Fibroblast of upper back skin (primary cell): ENCODE measurements around the gene KRT72.

Source experiments
- DNase-seq: peaks from one replicate; pipeline ENCODE4 v3.0.0-alpha.2; 2013

The KRT72 gene

DNA sequence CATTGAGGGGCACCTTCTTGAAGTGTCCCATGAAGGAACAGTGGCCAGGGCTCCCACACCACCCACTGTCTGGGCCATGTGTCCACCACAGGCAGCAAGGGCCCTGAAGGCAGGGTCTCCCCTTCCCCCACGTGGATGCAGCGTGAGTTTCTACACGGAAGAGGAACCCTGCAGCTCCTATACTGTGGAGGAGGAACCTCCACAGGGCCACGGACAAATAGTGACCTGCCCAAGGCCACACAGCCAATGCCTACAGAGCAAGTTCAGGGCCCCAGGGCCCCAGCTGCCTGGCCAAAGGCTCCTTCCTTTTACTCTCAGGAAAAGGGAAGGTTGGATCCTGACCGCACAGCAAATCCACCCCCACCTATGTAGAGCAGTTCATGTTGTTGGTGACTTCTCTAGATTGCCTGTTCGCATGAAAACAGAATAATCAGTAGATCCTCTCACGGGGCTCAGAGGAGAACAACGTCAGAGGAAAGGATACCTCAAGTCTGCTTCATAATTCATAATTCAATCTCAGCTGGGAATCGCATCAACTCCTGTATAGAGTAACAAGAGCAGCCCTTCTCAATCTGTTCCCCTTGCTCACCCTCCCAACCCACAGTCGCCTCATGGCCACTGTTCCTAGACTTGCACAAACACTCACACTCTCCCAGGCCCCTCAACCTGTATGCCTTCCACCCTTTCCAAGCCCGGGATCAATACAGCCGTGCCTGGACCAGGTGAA, 28.2 kb upstream of the KRT72 start:
- DNase-seq = no peak

DNA sequence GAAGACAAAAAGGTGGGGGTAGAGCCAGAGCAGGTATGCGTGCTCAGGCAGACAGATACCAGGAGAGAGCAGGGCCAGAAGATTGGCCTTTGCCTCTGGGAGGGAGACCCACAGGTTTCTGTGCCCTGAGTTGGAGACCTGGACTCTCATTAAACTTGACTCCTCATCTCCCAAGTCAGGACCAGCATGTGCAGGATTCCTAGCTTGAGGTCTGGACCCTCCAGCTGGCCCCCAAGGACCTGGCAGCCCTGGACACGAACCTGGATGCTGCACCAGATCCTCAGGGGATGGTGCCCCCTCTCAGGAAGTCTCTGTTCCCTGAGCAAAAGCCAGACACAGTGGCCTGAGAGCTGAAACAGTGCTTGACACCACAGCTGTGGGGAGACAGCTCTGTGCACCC, 27.6 kb upstream of the KRT72 start:
- no peak for DNase-seq

GRCh38 chr12:52628111-52628507, 26.8 kb upstream of the KRT72 start:
- DNase-seq = no peak

DNA sequence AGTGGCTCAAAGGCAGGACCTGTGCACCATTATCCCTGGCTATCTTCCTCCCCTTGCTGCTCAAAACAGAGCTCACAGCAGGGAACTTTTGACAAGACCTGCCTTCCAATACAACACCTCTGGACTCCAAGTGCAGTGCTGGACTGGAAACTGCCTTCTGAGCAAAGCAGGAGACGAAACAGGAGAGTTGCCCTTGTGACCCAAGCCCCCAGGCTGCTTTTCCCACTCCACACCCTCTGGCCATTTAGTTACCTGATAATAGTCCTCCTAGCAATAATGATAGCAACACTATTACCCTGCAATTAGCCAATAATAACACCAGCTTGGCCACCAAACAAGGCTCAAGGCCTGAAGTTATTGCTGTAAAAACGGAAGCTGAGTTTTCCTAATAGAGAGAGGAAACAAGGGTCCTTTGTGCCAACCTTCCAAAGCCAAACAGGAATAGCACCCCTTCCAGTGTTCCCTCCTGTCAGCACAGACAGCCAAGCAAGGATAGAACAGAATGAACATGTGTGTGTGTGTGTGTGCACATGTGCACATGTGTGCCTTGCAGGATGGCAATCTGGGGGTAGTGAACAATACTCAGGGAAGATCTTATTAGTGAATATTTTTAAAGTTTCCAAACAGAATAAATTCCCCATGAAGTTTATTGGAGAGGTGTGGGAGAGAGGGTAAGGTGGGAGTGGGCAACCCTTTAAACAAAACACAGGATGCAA, 26.3 kb upstream of the KRT72 start:
- DNase-seq = no peak

DNA sequence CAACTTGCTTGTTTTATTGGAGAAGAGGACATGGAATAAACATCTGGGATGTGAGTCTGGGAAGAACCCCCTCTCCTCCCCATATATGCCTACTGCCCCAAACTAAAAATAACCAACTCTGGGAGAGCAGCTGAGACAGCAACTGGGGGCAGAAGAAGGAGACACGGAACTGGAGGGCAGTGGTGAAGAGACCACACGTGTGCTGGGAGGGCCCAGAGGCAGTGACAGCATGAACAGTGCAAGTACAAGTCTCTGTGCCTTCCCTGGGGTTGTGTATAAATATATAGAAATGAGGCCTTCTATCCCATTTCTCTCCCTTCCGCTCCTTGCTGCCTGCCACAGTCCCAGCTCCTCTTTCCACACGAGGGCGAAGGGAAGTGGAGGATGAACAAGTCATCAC, 21.1 kb upstream of the KRT72 start:
- no peak for DNase-seq

- DNase-seq = no peak
Observed at GRCh38 chr12:52618866-52619265, 17.6 kb upstream of the KRT72 start.

DNA sequence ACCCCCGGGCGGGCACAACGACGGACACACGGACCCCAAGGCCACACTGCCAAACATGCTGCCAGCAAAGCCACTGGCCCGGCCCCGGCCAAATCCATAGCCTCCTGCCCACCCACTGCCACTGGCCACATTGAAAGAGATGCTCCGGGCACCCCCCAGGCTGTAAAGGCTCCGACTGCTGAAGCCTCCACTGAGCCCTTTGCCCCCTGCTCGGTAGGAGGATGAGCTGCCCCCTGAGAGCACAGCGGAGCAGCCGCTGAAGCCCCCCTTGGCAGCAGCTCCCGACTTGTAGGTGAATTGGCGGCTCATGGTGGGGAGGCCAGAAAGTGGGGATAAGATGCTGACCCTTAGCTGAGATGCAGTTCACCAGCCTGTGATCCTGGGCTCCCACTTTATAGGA, 17.0 kb upstream of the KRT72 start, which contains the start of gene KRT73:
KRT73 (minus strand) TSS at position 344 of the 400 bp plus-strand sequence; CDS start at position 309, 35 bp downstream.
- no peak for DNase-seq

DNA sequence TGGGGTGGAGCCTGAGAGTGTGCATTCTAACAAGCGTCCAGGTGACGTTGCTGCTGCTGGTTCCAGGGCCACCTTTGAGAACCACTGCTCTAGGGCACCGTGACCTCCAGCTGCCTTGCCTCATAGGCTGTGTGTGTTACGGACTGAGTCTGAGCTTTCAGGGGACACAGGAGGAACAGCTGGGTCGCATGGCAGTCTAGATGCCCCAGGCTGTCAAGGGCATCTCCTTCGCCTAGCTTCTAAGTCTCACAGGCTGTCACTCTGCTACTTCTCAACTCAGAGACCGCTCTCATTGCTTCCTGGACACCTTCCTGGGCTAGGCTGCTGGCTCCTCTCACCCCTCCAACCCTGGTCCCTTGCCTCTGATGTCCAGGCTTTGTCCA, 16.1 kb upstream of the KRT72 start:
- no peak for DNase-seq

GRCh38 chr12:52616680-52617402, 15.6 kb upstream of the KRT72 start:
- no peak for DNase-seq

DNA sequence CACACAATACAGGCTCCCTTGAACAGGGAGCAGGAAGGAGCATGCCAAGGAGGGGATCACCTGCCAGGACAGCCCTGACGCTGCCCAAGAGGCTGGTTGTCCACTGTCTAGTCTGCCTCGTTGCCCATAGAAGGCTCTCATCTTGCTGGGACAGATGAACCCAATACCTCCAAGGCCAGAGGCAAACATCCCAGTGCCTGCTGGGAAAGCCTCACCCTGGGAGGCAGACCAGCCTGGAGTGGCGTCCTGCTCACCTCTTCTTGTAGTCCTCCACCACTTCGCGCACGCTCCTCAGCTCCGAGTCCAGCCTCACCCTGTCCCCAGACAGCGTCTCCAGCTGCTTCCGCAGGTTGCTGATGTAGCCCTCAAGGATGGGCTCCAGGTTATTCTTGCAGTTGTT, 14.6 kb upstream of the KRT72 start:
- DNase-seq = no peak

DNA sequence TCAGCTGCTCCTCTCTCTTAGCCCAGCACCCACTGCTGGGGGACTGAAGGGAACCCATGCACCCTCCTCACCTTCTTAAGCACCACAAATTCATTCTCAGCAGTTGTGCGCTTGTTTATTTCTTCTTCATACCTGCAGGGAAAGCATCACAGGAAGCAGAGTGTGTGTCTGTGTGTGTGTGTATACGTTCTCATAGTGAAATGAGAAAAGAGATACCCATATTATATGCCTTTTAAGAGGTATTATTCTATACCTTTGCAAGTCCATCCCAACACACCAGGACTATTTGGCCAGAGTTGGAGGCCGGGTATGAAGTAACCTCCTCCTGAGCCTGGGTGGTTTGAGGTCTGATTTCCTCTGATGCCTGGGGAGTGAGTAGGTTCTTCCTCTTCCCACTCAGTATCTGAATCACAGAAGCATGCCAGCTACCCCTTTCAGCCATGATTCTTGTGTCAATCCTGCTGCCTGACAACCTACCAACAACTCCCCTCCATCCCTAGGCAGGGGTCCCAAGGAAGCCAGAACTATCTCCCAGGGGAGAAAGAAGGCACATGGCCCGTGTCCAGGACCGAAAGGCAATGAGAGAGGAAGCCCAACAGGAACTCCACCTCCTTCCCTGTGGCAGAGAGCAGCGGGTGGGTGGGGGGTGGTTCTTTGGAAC, 14.1 kb upstream of the KRT72 start:
- peak; percentile 4 for DNase-seq

DNA sequence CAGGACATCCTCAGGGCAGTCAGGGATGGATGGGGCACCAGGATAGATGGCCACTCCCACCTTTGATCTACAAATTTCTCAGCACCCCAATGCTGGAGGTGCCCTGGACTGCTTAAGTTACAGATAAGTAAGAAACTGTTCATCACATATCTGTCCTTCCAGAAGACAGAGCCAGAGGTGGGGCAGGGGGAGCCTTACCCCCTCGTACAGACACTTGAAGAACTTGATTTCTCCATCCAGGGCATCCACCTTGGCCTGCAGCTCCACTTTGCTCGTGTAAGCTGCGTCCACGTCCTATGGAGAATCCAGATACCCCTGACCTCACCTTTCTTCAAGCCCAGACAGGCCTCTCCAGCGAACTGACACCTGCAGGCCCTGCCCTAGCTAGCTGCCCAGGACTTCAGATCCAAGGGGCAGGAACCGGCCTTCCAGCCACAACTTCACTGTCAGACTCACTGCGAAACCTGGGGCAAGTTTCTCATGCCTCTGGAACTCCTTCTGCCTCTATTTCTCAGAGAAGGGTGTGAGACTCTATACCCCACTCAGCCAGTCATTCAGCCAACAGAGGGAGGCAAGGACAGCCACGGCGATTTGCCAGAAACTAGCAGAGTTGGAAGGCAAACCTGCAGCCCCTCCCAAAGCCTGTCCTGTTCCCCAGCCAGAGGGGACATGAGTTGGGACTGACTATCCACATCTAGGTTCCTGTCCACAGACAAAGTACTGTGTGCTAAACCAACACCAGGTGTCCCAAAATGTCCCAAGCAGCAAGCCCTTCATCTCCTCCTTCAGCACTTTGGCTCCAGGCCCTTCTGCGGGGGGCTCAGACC, 13.3 kb upstream of the KRT72 start:
- DNase-seq = no peak

DNA sequence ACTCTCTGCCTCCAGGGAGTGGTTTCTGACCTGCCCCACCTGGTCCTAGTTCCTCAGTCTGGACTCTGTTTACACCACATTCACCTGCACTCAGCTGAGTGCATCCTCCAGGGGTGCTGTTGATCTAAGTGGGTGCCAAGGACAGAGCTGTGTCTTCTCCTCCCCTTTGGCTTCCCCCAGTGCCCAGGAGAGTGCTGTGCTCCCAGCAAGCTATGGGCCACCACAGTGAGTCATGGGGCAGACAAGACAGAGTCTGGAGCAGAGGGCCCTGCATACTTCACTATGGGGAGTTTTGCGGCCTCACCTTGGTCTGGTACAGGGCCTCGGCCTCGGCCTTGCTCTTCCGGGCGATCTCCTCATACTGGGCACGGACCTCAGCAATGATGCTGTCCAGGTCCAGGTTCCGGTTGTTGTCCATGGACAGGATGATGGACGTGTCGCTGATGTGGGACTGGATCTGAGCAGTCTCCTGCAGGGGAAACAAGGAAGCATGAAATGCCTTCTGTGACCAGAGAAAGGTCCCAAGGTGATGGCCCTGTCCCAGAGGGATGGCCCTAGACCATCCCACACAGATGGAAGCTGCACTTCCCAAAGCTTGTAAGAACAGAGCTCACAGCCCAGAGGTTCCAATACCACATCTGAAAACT, 12.2 kb upstream of the KRT72 start:
- DNase-seq = no peak

GRCh38 chr12:52612431-52613383, 11.4 kb upstream of the KRT72 start:
- no peak for DNase-seq

- DNase-seq = no peak
Observed at GRCh38 chr12:52611080-52611468, 9.8 kb upstream of the KRT72 start.

- DNase-seq = no peak
Observed at GRCh38 chr12:52608826-52609630, 7.8 kb upstream of the KRT72 start.

- no peak for DNase-seq
Observed at GRCh38 chr12:52608161-52608560, 6.9 kb upstream of the KRT72 start.

DNA sequence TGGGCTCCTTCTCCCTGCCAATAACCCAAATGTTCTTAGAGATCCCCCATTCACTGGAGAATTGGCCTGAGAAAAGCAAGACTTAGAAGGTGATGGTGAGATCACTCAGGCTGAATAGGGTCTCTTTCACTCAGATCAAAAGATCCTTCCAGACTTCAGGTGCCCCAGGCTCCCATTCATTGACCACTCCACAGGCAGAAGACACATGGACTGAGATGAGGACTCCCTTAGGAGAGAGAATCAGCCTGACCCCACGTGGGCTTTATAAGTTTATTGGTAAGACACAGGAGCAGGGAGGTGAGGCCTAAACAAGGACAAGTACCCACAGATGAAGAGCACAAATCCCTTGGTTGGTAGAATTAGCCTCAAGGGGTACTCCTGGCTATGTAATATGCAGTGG, 6.1 kb upstream of the KRT72 start:
- no peak for DNase-seq

- DNase-seq = no peak
Observed at GRCh38 chr12:52606581-52607218, 5.4 kb upstream of the KRT72 start.
